GOT3 (cell line): ENCODE data around the gene DIS3L2.
"Not testable (repeated sequence)": the region's sequence is repeated elsewhere in the genome, so short reads cannot be mapped to it uniquely, and the experiment has no call there.

Experiments
- DNase-seq: peaks from one replicate; lab custom pipeline; 2025; ENCODE audit warnings: mixed read lengths; lab: John Stamatoyannopoulos, UW

The DIS3L2 gene

DNA sequence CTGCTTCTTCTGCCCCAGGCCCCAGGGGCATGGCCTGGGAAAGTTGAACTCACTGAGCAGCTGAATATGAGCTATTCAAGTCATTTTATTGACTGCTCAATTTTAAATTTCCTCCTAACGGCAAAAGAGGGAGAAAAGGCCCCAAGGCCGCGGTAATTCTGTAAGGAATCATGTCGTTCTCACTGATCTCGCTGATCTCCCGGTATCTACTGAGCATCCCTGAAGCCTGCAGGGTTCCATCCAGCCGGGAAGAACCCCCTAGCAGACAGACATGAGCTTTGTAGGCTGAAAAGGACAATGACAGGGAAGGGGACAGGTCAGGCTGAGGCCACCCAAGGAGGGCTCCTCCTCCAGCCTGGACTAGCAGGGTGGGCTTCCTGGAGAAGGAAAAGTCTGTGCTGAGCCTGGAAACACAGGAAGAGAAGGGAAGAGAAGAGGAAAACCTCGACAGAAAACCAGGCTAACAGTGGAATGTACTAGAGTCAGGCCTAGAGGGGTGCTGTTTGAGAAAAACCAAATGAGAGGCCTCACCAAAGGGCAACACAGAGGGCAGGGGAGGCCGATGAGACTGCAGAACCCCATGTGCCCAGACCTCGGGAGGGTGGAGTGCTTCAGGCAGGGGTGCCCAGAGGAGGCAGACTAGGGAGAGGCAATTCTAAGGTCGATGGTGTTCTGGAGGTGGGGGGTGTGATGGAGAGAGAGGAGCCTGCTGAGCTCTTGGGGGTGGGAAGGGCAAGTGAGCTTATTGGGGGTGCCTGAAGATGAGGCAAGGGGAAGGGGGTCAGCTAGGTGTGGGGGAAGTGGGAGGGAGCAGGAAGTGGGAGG, 32.4 kb upstream of the DIS3L2 start:
- DNase-seq = no peak

GRCh38 chr2:231929961-231930592, 31.4 kb upstream of the DIS3L2 start:
- no peak for DNase-seq

DNA sequence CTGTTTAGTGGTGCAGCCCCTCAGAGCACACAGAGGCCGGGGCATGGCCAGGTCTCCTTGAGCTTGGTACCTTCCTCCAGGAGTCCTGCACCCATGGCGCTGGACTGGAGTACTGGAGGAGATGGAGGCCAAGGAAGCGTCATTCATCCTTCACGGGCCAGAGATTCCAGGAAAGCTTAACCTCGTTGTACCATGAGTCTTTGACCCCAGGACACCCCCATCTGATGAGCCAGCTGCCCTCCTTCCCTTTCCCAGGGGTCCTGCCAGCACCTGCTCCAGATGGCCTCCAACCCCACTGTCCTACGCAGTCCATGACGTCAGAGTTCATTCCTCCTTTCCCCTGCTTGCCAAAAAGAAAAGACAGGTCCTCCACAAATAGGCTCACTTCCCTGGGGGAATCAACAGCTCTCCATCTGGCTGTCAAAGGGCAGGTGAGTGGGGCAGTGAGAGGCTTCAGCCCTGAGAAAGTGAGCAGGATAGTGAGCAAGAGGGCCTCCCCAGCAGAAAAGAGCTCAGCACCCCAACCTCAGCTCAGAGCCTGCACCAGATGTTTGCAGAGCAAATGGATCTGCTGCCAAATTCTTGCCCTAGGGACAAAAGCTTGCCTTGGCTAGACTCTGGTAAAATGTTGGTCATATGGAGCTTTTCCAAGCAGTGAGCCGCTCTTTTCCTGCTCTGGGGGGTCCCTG, 30.8 kb upstream of the DIS3L2 start:
- DNase-seq = no peak

GRCh38 chr2:231931481-231931915, 30.0 kb upstream of the DIS3L2 start:
- DNase-seq = no peak

DNA sequence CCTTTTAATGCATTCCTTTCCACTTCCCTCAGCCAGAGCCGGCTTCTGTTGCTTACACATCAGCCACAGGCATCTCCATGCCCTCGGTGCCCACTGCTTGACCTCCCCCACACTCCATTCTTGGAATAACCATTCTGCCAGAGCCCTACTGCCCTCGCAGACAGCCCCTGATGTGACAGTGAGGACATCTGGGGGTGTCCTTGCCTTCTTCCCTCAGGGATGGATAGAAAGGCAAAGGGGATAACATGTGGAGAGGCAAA, 28.9 kb upstream of the DIS3L2 start:
- DNase-seq = no peak

DNA sequence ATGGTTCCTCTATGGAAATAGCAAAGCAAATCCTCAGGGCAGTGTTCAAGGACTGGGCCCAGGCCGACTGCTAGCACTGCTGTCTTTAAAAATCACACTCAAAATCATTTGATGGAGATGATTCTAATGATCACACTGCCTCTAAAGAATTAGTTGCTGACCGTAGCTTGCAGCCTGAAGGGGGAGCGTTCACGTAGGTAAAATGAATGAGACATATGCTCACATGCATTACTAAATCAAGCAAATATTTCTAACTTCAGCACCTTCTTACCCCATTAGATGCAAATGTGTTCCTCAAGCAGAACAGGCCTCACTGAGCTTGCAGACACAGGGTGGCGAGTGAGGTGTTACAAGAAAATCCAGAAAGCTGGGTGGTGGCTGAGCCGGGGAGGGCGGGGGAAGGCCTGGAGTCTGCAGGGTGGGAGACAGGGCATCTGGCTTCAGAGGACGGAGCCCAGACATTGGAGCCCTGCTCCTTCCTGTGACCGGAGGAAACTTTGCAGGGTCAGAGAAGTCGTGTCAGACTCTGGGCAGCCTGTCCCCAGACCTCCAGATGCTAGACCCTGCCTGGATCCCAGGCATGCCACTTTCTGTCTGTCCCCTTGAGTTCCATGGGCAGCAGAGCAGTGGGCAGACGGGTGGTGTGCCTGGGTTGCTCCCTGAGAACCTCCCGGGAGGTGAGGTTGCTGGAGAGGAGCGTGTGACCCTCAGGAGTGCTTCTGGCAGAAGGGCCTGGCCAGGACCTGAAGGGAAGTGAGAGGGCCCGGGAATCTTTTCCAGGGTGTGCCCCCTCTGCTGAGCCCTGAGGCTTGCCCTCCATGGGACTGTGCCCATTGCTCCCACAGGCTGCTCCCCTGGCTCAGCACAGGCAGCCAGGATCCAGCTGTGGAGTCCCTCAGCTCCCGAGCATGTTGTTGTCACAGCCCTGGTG, 28.3 kb upstream of the DIS3L2 start:
- DNase-seq = no peak

DNA sequence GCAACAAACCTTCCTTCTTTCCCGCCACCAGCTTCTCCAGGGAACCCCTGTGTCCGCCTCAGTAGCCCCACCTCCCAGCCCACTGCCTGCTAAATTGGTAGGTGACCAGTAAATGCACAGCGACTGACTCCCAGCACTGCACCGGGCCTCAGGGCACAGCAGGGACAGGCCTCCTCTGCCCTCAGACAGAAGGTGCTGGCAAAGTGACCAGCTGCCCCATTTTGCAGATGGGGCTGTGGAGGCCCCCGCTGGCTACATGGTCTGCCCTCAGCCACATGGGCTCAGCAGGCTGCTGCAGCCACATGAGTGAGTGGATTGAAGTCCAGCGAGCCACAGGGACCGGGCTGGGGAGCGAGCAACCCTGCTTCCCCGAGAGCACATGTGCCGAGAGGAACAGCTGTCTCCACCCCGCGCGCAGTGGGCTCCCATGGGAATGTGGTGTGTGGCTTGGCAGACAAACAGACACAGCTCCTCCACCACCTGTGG, 27.6 kb upstream of the DIS3L2 start:
- no peak for DNase-seq

DNA sequence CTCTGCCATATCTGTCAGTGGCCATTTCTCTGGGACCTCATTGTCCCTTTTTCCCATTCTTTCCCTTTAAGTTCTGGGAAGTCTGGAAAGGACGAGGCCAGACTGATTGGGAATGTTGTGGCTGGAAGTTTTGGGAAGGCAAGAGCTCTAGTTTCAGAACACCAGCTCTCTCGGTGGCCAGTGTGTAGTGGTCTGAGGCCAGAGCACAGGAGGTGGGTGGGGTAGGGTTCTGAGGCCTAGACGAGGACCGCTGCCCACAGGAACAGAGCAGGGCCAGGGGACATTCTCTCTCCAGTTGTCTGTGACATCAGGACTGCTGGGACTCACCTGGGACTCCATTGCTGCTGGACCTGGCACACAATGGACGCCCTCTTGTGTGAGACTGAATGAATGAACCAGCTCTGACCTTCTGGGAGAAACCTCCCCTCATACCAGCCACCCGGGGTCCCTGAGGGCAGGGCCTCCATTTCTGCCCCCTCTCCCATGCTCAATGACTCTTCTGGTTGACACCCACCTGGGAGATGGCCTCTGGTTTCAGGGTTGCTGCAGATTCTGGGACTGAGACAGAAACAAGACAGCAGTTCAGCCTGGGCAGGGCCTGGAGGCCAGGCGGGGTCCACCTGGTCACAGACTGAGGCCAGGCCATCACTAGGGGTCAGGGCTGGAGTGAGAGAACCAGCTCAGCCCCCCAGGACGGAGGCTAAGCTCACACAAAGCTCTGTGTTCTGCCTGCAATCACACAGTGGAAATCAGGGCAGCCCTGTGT, 26.9 kb upstream of the DIS3L2 start:
- DNase-seq = no peak

GRCh38 chr2:231935207-231935524, 26.3 kb upstream of the DIS3L2 start:
- DNase-seq = no peak

DNA sequence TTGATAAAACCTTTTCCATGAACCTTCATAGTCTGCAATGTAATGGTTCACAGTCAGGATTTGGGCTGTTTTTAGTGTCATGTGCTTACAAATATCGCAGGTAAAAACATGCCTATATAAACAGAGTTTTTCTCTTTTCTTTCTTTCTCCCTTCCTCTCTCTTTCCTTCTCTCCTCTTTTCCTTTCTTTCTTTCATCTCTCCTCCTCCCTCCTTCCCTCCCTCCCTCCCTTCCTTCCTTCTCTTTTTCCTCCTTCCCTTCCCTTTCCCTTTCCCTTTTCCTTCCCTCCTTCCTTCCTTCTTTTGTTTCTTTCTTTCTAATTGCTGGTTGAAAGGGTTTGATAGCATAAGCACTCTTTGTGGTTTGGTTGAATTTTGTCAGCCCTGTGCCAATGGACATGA, 25.7 kb upstream of the DIS3L2 start:
- DNase-seq = no peak

GRCh38 chr2:231936491-231936890, 25.0 kb upstream of the DIS3L2 start:
- DNase-seq = no peak

DNA sequence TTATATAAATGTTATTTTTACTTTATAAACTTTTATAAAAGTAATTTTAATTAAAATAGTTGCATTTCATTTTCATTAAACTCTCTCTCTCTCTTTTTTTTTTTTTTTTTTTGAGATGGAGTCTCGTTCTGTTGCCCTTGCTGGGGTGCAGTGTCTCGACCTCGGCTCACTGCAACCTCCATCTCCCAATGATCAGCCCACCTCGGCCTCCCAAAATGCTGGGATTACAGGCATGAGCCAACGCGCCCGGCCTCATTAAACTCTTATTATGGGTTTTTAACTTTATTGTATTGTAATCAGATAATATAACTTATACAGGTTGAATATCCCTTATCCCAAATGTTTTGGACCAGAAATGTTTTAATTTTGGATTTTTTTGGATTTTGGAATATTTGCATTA, 24.5 kb upstream of the DIS3L2 start:
- no peak for DNase-seq

GRCh38 chr2:231939022-231939421, 22.5 kb upstream of the DIS3L2 start:
- DNase-seq = no peak

GRCh38 chr2:231940795-231941194, 20.7 kb upstream of the DIS3L2 start:
- DNase-seq = no peak

DNA sequence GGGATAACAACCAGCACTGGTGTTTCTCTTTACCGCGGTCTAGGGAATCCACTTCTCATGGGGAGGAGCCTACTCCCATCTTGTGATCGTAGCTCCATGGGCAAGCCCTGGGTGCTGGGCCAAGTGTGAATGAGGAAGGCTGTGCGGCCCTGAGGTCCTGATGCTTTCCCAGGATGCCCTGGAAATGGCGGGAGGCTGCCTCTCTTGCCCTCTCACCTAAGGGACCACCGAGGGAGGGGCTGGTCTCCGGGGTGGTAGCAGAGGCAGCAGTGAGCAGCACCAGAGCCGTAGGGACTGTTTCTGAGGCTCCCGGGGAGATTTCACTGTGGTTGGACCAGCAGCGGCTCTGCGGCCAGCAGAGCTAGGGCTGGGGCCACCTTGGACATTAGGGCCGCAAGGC, 19.8 kb upstream of the DIS3L2 start:
- no peak for DNase-seq

GRCh38 chr2:231942180-231942579, 19.3 kb upstream of the DIS3L2 start:
- DNase-seq = no peak

- DNase-seq = no peak
Measured at GRCh38 chr2:231946241-231946814, 15.2 kb upstream of the DIS3L2 start.

- not testable (repeated sequence) for DNase-seq
Measured at GRCh38 chr2:231947112-231947511, 14.4 kb upstream of the DIS3L2 start.

GRCh38 chr2:231947694-231948093, 13.8 kb upstream of the DIS3L2 start:
- no peak for DNase-seq

DNA sequence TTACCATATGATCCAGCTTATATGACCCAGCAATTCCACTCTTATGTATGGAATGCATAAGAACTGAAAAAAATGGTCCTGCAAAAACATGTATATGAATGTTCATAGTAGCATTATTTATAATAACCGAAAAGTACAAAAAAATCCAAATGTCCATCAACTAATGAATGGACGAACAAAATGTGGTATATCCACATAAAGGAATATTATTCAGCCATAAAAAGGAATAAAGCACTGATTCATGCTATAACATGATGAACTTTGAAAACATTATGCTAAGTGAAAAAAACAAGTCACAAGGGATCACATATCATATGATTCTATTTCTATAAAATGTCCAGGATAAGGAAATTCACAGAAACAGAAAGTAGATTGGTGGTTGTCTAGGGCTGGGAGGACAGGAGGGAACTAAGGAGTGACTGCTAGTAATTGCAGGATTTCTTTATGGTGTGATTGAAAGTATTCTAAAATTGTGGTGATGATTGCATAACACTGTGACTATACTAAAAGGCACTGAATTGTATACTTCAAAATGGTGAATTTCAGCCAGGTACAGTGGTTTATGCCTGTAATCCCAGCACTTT, 10.0 kb upstream of the DIS3L2 start:
- DNase-seq = no peak
